Measurements from ENCODE around the gene SLC9A4. TPM values are rescaled to one million over a fixed set of nuclear protein-coding genes. Genes with fewer than 3 reads are reported as not detected.

SLC9A4 gene
- total and polyA plus RNA-seq, 12 donors = 0.07 TPM; not detected in 11

DNA sequence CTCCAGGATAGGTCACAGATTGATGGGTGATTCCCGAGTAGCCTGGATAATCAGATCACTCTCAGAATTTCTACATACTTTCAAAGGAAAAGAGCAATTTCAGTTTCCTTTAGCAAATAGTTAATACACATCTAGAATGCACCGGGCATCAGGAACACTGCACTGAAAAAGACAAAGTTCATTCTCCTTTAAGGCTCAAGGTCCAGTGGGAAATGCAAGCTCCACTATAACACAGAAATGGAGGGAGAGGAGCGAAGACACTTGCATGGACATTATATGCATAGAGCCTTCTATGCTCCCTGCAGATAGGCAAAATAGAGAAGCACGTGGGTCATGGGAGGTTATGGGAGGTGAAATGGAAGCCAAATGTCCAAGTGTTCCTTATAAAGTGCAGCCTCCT, 49.1 kb downstream of the SLC9A4 start:
- Histone ChIP-seq H3K9me3 (no peaks in the 10 kb centered on the region), H3K4me3 (no peak overlapping the region), H3K27me3 (peaks cover 0 to 10% (median 0%) of the 10 kb centered on the region in 7 donors), H3K4me1 (no peaks in the 10 kb centered on the region), H3K36me3 (no peaks in the 10 kb centered on the region), H3K27ac (no peak overlapping the region)
- no peak for TF ChIP-seq CTCF (IDR thresholded peaks at IDR 0.05)
- intact Hi-C loops (cut with DNase I) = loop anchor here in 1 of 10 donors (5.0 kb wide), 1 partner anchor 95 kb away; the partner anchor contains the start of gene SLC9A2
- no peak for ATAC-seq
- DNase-seq = no peak
- 79 to 80% methylated on average over 4 of the region's 4 CpGs for WGBS, 2 donors

GRCh38 chr2:102522890-102523289, 49.9 kb downstream of the SLC9A4 start:
- TF ChIP-seq CTCF (IDR thresholded peaks at IDR 0.05) = no peak
- 89 to 96% methylated on average over 3 of the region's 3 CpGs for WGBS, 2 donors
- Histone ChIP-seq H3K9me3 (no peaks in the 10 kb centered on the region), H3K36me3 (no peaks in the 10 kb centered on the region), H3K4me3 (no peak overlapping the region), H3K27ac (no peak overlapping the region), H3K27me3 (peaks cover 0 to 9% (median 0%) of the 10 kb centered on the region in 7 donors), H3K4me1 (no peaks in the 10 kb centered on the region)
- no peak for ATAC-seq
- intact Hi-C loops (cut with DNase I) = loop anchor here in 1 of 10 donors (5.0 kb wide), 1 partner anchor 94 kb away; the partner anchor contains the start of gene SLC9A2
- no peak for DNase-seq

DNA sequence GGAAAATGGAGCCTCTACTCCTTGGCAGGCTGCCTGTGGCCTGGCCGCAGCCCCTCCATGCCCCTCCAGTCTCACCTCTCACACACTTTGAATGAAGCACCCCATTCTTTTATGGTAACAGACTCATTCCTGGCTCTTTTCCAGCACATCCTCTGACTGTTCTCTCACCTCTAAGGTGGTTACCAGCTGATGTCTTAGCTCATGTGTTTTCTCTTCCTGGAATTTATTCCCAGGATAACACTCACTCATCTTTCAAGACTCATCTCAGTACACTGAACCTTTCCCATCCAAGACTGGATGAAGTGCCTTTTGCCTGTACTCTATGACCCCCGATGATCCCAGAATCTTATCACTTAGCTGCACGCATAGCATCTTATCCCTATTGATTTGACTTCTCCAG, 50.6 kb downstream of the SLC9A4 start:
- Histone ChIP-seq H3K4me3 (no peak overlapping the region), H3K36me3 (no peaks in the 10 kb centered on the region), H3K27me3 (peaks cover 0 to 9% (median 0%) of the 10 kb centered on the region in 7 donors), H3K27ac (no peak overlapping the region), H3K4me1 (no peaks in the 10 kb centered on the region), H3K9me3 (no peaks in the 10 kb centered on the region)
- ATAC-seq = no peak
- TF ChIP-seq CTCF (IDR thresholded peaks at IDR 0.05) = no peak
- intact Hi-C loops (cut with DNase I) = loop anchor here in 1 of 10 donors (5.0 kb wide), 1 partner anchor 94 kb away; the partner anchor contains the start of gene SLC9A2
- 60 to 65% methylated on average over 3 of the region's 3 CpGs for WGBS, 2 donors
- DNase-seq = no peak

GRCh38 chr2:102527086-102527485, 54.1 kb downstream of the SLC9A4 start:
- TF ChIP-seq CTCF (IDR thresholded peaks at IDR 0.05) = no peak
- intact Hi-C loops (cut with DNase I) = no loop called here
- Histone ChIP-seq H3K9me3 (no peaks in the 10 kb centered on the region), H3K36me3 (no peaks in the 10 kb centered on the region), H3K27ac (no peak overlapping the region), H3K27me3 (peaks cover 0 to 10% (median 4%) of the 10 kb centered on the region in 7 donors), H3K4me1 (no peaks in the 10 kb centered on the region), H3K4me3 (no peak overlapping the region)
- no peak for ATAC-seq
- no peak for DNase-seq
